GM12878 (cell line): ENCODE data around the gene TTC31. TPM values are rescaled to one million over a fixed set of nuclear protein-coding genes. Genes with fewer than 3 reads are reported as not detected.

Source experiments
- BRCA1 ChIP-seq: IDR thresholded peaks from 2 replicates; pipeline ENCODE4 v1.6.1; 2011; ENCODE audit warnings: low read depth, low read length, improper control_type of control experiment
- CEBPB ChIP-seq, 2 experiments: fragments of 150-350 bp in 1 of 2; IDR thresholded peaks; 2 replicates each; pipeline ENCODE4 v1.6.1; 2012 to 2014; ENCODE audit warnings: low read depth in 2 of 2, low read length in 2 of 2, borderline replicate concordance in 1 of 2, inconsistent platforms in 1 of 2
- CREB1 ChIP-seq: IDR thresholded peaks from 2 replicates; pipeline ENCODE4 v1.6.1; 2012; ENCODE audit warnings: low read depth, mild to moderate bottlenecking, inconsistent platforms
- DPF2 ChIP-seq: fragments of 450-650 bp; IDR thresholded peaks from 2 replicates; pipeline ENCODE4 v1.6.1; 2017; ENCODE audit warnings: mild to moderate bottlenecking
- ESRRA ChIP-seq: IDR thresholded peaks from 2 replicates; pipeline ENCODE4 v1.6.1; 2012; ENCODE audit warnings: mild to moderate bottlenecking, low read length, improper control_type of control experiment
- HDAC6 ChIP-seq: fragments of 200-600 bp; sonication (generic); IDR thresholded peaks from one replicate; pipeline ENCODE4 v1.8.0; 2017; ENCODE audit warnings: antibody characterized with exemption; ENCODE audit not compliant: unreplicated experiment
- IKZF2 ChIP-seq, 2 experiments: fragments of 450-650 bp; IDR thresholded peaks; 2 replicates each; pipeline ENCODE4 v1.6.1; 2017; ENCODE audit warnings: mild to moderate bottlenecking in 2 of 2, moderate library complexity in 2 of 2
- KLF5 ChIP-seq: fragments of 450-650 bp; IDR thresholded peaks from 2 replicates; pipeline ENCODE4 v1.6.1; 2014; ENCODE audit warnings: mild to moderate bottlenecking; ENCODE audit not compliant: partially characterized antibody
- LARP7 ChIP-seq: fragments of 450-650 bp; IDR thresholded peaks from 2 replicates; pipeline ENCODE4 v1.6.1; 2017; ENCODE audit warnings: mild to moderate bottlenecking
- MEF2A ChIP-seq: IDR thresholded peaks from 2 replicates; pipeline ENCODE4 v1.6.1; 2011; ENCODE audit warnings: low read depth, mild to moderate bottlenecking, low read length, moderate library complexity; ENCODE audit not compliant: insufficient read depth
- NFYB ChIP-seq: IDR thresholded peaks from 2 replicates; pipeline ENCODE4 v1.6.1; 2011; ENCODE audit warnings: low read depth, mild to moderate bottlenecking, low read length, improper control_type of control experiment, moderate library complexity; ENCODE audit not compliant: insufficient read depth
- NR2C2 ChIP-seq: IDR thresholded peaks from 2 replicates; pipeline ENCODE4 v1.6.1; 2011; ENCODE audit warnings: borderline replicate concordance, low read depth; ENCODE audit not compliant: control insufficient read depth, insufficient read length
- NRF1 ChIP-seq: conservative IDR thresholded peaks from 2 replicates; pipeline ENCODE4 v1.6.1; 2011; ENCODE audit warnings: mild to moderate bottlenecking, low read depth, low read length, improper control_type of control experiment
- PAX5 ChIP-seq: IDR thresholded peaks from 2 replicates; pipeline ENCODE4 v1.6.1; 2011; ENCODE audit warnings: low read depth, low read length, borderline replicate concordance
- PML ChIP-seq: IDR thresholded peaks from 2 replicates; pipeline ENCODE4 v1.6.1; 2012; ENCODE audit warnings: low read length, inconsistent platforms
- POLR2AphosphoS2 ChIP-seq: IDR thresholded peaks from 2 replicates; pipeline ENCODE4 v1.6.1; 2011; ENCODE audit warnings: low read depth, mild to moderate bottlenecking, low read length, improper control_type of control experiment, moderate library complexity
- RB1 ChIP-seq: fragments of 450-650 bp; formaldehyde crosslinking; IDR thresholded peaks from 2 replicates; pipeline ENCODE4 v1.6.1; 2017; ENCODE audit warnings: mild to moderate bottlenecking, borderline replicate concordance
- RUNX3 ChIP-seq: IDR thresholded peaks from 2 replicates; pipeline ENCODE4 v1.6.1; 2012; ENCODE audit warnings: low read length, inconsistent platforms
- SREBF1 ChIP-seq: IDR thresholded peaks from 2 replicates; pipeline ENCODE4 v1.6.1; 2012; ENCODE audit warnings: mild to moderate bottlenecking, low read length
- SUZ12 ChIP-seq: fragments of 200-600 bp; sonication (generic); IDR thresholded peaks from one replicate; pipeline ENCODE4 v1.6.1; 2018; ENCODE audit warnings: antibody characterized with exemption, mild to moderate bottlenecking; ENCODE audit not compliant: unreplicated experiment
- ZNF217 ChIP-seq: fragments of 450-650 bp; IDR thresholded peaks from 2 replicates; pipeline ENCODE4 v1.6.1; 2017; ENCODE audit warnings: antibody characterized with exemption, mild to moderate bottlenecking
- ZNF622 ChIP-seq: fragments of 450-650 bp; IDR thresholded peaks from 2 replicates; pipeline ENCODE4 v1.6.1; 2017; ENCODE audit warnings: mild to moderate bottlenecking, inconsistent platforms
- polyA plus RNA-seq, 11 experiments: library from polyadenylated mRNA; depleted of rRNA in 4 of 11; unstranded in 6 of 11; stranded (reverse) in 5 of 11; fragments of >200 nt; fragmentation: Nextera tagmentation in 4 of 11; fragmentation: Illumina TruSeq in 1 of 11; extraction: Ambion mirVana in 4 of 11; extraction: Trizol in 1 of 11; gene quantifications; 1 replicate in 1 of 11; 2 replicates in 10 of 11; pipeline versions ENCODE4 v1.2.1 to v1.2.3, GENCODE V29; 2011 to 2016; ENCODE audit warnings: inconsistent platforms in 2 of 11, missing spikeins in 2 of 11, low read depth in 1 of 11
- total RNA-seq, 4 experiments: library from RNA; depleted of rRNA in 3 of 4; stranded (reverse); fragments of >200 nt in 3 of 4; fragmentation: Illumina TruSeq in 1 of 4; extraction: Trizol in 1 of 4; gene quantifications; 2 replicates each; pipeline versions ENCODE4 v1.2.1 to v1.2.3, GENCODE V29; 2013 to 2021
- TF ChIP-seq, protein P1 (sequence below): fragments of 450-650 bp; IDR thresholded peaks from 2 replicates; pipeline ENCODE4 v1.6.1; 2014; ENCODE audit warnings: mild to moderate bottlenecking
- TF ChIP-seq, protein P2 (sequence below): fragments of 150-350 bp; IDR thresholded peaks from 2 replicates; pipeline ENCODE4 v1.6.1; 2014; ENCODE audit warnings: mild to moderate bottlenecking, low read depth, low read length
- TF ChIP-seq, protein P3 (sequence below): fragments of 450-650 bp; IDR thresholded peaks from 2 replicates; pipeline ENCODE4 v1.6.1; 2018; ENCODE audit warnings: borderline replicate concordance, mild to moderate bottlenecking; ENCODE audit not compliant: partially characterized antibody

Gene TTC31
- total and polyA plus RNA-seq, 10 of the 15 experiments (the other 5 are each of a cell fraction or from before 2014, with no cell fraction given) = 6.5 to 34.9 (median 25.9) TPM

DNA sequence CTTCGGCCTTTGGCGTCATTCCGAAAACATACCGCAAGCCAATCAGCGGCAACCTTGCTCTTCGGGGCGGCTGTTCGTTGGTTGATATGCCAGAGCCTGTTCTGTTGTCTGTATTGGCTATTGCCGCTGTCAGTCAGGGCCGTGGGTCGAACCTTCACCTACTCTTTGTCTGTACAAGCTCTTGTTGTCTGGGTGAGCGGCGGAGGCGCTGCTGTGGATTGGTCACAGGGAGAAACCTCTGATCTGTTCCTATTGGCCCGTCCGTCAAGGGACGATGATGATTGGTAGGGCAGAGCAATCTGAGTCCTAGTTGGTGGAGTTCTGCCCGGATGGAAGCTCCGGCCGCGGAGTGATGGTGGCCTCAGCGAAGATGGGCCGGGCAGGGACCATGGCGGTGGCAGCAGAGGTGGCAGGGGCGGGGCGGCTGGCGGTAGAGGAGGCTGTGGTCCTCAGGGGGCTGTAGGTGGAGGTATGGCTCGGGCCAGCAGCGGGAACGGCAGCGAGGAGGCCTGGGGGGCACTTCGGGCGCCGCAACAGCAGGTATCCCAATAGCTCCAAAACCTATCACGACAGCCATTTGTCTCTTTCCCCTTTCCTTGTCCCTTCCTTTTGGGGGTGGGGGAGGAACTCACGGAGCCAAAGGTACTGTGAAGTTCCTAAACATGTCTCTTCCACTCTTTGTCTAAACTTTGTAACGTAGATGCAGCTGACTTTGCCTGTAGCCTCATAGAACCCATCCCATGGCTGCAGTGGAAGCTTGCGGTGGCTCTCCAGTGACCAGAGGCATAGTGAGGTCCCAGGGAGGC, 24.5 kb upstream of the TTC31 start, which contains the start of gene WBP1 (continued):
- TF ChIP-seq, protein P1, sequence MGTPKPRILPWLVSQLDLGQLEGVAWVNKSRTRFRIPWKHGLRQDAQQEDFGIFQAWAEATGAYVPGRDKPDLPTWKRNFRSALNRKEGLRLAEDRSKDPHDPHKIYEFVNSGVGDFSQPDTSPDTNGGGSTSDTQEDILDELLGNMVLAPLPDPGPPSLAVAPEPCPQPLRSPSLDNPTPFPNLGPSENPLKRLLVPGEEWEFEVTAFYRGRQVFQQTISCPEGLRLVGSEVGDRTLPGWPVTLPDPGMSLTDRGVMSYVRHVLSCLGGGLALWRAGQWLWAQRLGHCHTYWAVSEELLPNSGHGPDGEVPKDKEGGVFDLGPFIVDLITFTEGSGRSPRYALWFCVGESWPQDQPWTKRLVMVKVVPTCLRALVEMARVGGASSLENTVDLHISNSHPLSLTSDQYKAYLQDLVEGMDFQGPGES = peak; percentile 96
- TF ChIP-seq PAX5 (no peak), RUNX3 (no peak; the same call in 1 of the 2 replicates), SUZ12 (no peak), NFYB (peak; percentile 91), LARP7 (no peak), POLR2AphosphoS2 (peak; percentile 83), ESRRA (no peak), CEBPB (IDR thresholded peaks at IDR 0.05; ENCODE audit: borderline replicate concordance in 1 of 2, low read depth in 2 of 2, low read length in 2 of 2) (no peak), MEF2A (no peak), NR2C2 (no peak), DPF2 (peak; percentile 97), BRCA1 (no peak), NRF1 (no peak), IKZF2 (IDR thresholded peaks at IDR 0.05) (no peak), KLF5 (no peak), ZNF217 (no peak), PML (0 out of 2 replicates have a peak, but pooled peaks have one; percentile 40), ZNF622 (no peak), SREBF1 (no peak), CREB1 (peak; percentile 92), RB1 (0 out of 2 replicates have a peak, but pooled peaks have one; percentile 27), HDAC6 (no peak)
- TF ChIP-seq, protein P2, sequence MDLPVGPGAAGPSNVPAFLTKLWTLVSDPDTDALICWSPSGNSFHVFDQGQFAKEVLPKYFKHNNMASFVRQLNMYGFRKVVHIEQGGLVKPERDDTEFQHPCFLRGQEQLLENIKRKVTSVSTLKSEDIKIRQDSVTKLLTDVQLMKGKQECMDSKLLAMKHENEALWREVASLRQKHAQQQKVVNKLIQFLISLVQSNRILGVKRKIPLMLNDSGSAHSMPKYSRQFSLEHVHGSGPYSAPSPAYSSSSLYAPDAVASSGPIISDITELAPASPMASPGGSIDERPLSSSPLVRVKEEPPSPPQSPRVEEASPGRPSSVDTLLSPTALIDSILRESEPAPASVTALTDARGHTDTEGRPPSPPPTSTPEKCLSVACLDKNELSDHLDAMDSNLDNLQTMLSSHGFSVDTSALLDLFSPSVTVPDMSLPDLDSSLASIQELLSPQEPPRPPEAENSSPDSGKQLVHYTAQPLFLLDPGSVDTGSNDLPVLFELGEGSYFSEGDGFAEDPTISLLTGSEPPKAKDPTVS = no peak
- TF ChIP-seq, protein P3, sequence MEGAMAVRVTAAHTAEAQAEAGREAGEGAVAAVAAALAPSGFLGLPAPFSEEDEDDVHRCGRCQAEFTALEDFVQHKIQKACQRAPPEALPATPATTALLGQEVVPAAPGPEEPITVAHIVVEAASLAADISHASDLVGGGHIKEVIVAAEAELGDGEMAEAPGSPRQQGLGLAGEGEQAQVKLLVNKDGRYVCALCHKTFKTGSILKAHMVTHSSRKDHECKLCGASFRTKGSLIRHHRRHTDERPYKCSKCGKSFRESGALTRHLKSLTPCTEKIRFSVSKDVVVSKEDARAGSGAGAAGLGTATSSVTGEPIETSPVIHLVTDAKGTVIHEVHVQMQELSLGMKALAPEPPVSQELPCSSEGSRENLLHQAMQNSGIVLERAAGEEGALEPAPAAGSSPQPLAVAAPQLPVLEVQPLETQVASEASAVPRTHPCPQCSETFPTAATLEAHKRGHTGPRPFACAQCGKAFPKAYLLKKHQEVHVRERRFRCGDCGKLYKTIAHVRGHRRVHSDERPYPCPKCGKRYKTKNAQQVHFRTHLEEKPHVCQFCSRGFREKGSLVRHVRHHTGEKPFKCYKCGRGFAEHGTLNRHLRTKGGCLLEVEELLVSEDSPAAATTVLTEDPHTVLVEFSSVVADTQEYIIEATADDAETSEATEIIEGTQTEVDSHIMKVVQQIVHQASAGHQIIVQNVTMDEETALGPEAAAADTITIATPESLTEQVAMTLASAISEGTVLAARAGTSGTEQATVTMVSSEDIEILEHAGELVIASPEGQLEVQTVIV = peak; percentile 22
